HEK293 (cell line): ENCODE data around the gene PCSK2.

Experiments
- YY1 ChIP-seq: fragments of 450-650 bp; formaldehyde crosslinking; IDR thresholded peaks from 2 replicates; pipeline ENCODE4 v1.5.1; 2018; ENCODE audit warnings: missing biosample characterization, missing genetic modification characterization
- ZFP41 ChIP-seq: fragments of 450-650 bp; formaldehyde crosslinking; IDR thresholded peaks from 2 replicates; pipeline ENCODE4 v1.5.1; 2016; ENCODE audit warnings: missing biosample characterization, missing genetic modification characterization, borderline replicate concordance
- ZNF121 ChIP-seq: fragments of 450-650 bp; formaldehyde crosslinking; IDR thresholded peaks from 2 replicates; pipeline ENCODE4 v1.5.1; 2016; ENCODE audit warnings: missing biosample characterization, missing genetic modification characterization
- ZNF211 ChIP-seq: fragments of 450-650 bp; formaldehyde crosslinking; IDR thresholded peaks from 2 replicates; pipeline ENCODE4 v1.5.1; 2016; ENCODE audit warnings: low read depth, missing biosample characterization, missing genetic modification characterization
- ZNF24 ChIP-seq: fragments of 450-650 bp; formaldehyde crosslinking; IDR thresholded peaks from 2 replicates; pipeline ENCODE4 v1.5.1; 2016; ENCODE audit warnings: missing biosample characterization, missing genetic modification characterization
- ZNF292 ChIP-seq: fragments of 450-650 bp; formaldehyde crosslinking; IDR thresholded peaks from 2 replicates; pipeline ENCODE4 v1.5.1; 2016; ENCODE audit warnings: low read depth, missing biosample characterization, missing genetic modification characterization, borderline replicate concordance
- TF ChIP-seq, protein P1 (sequence below): fragments of 450-650 bp; formaldehyde crosslinking; conservative IDR thresholded peaks from 2 replicates; pipeline ENCODE4 v1.5.1; 2016; ENCODE audit warnings: low read depth, missing biosample characterization, missing genetic modification characterization
- TF ChIP-seq, protein P2 (sequence below): fragments of 450-650 bp; formaldehyde crosslinking; IDR thresholded peaks from 2 replicates; pipeline ENCODE4 v1.5.1; 2016; ENCODE audit warnings: missing biosample characterization, missing genetic modification characterization
- TF ChIP-seq, protein P3 (sequence below): IDR thresholded peaks from 2 replicates; pipeline ENCODE4 v1.6.1; 2011; ENCODE audit warnings: mild to moderate bottlenecking, low read depth, low read length, borderline replicate concordance
- TF ChIP-seq, protein P4 (sequence below): fragments of 450-650 bp; formaldehyde crosslinking; IDR thresholded peaks from 2 replicates; pipeline ENCODE4 v1.5.1; 2016; ENCODE audit warnings: missing biosample characterization, missing genetic modification characterization

DNA sequence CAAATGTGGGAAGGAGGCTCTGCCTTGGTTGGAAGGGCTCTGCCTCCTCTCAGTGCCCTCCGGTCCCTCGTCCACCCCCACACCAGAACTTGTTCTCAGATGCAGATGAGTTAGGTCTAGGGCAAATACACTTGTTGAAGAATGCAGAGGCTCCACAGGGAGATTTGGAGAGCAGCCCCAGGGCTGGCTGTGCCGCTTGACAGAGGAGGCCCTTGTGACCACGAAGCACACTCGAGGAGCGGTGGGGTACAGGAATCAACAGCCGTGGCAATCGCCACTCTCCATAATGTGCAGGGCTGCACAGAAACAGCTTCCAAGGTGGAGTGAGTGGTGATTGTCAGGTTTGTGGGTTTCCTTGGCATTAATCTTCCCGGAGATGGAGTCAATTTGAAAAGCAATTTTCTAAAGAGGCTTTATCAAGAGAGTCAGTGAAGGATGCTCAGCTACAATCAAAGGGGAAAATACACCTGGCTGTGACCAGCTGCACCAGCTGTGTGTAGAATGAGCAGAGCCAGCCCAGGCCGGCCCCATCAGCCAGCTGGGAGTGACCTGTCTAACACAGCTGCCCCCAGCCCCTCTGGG is 244.9 kb downstream of the PCSK2 start:
- TF ChIP-seq, protein P1, sequence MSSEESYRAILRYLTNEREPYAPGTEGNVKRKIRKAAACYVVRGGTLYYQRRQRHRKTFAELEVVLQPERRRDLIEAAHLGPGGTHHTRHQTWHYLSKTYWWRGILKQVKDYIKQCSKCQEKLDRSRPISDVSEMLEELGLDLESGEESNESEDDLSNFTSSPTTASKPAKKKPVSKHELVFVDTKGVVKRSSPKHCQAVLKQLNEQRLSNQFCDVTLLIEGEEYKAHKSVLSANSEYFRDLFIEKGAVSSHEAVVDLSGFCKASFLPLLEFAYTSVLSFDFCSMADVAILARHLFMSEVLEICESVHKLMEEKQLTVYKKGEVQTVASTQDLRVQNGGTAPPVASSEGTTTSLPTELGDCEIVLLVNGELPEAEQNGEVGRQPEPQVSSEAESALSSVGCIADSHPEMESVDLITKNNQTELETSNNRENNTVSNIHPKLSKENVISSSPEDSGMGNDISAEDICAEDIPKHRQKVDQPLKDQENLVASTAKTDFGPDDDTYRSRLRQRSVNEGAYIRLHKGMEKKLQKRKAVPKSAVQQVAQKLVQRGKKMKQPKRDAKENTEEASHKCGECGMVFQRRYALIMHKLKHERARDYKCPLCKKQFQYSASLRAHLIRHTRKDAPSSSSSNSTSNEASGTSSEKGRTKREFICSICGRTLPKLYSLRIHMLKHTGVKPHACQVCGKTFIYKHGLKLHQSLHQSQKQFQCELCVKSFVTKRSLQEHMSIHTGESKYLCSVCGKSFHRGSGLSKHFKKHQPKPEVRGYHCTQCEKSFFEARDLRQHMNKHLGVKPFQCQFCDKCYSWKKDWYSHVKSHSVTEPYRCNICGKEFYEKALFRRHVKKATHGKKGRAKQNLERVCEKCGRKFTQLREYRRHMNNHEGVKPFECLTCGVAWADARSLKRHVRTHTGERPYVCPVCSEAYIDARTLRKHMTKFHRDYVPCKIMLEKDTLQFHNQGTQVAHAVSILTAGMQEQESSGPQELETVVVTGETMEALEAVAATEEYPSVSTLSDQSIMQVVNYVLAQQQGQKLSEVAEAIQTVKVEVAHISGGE, result no peak
- TF ChIP-seq, protein P2, sequence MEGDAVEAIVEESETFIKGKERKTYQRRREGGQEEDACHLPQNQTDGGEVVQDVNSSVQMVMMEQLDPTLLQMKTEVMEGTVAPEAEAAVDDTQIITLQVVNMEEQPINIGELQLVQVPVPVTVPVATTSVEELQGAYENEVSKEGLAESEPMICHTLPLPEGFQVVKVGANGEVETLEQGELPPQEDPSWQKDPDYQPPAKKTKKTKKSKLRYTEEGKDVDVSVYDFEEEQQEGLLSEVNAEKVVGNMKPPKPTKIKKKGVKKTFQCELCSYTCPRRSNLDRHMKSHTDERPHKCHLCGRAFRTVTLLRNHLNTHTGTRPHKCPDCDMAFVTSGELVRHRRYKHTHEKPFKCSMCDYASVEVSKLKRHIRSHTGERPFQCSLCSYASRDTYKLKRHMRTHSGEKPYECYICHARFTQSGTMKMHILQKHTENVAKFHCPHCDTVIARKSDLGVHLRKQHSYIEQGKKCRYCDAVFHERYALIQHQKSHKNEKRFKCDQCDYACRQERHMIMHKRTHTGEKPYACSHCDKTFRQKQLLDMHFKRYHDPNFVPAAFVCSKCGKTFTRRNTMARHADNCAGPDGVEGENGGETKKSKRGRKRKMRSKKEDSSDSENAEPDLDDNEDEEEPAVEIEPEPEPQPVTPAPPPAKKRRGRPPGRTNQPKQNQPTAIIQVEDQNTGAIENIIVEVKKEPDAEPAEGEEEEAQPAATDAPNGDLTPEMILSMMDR (tag by site-specific recombination), result no peak
- TF ChIP-seq YY1 (tag by site-specific recombination) (no peak), ZNF121 (tag by site-specific recombination) (no peak), ZNF292 (tag by site-specific recombination) (no peak), ZFP41 (tag by site-specific recombination) (no peak), ZNF24 (tag by site-specific recombination) (no peak), ZNF211 (no peak)
- TF ChIP-seq, protein P3, sequence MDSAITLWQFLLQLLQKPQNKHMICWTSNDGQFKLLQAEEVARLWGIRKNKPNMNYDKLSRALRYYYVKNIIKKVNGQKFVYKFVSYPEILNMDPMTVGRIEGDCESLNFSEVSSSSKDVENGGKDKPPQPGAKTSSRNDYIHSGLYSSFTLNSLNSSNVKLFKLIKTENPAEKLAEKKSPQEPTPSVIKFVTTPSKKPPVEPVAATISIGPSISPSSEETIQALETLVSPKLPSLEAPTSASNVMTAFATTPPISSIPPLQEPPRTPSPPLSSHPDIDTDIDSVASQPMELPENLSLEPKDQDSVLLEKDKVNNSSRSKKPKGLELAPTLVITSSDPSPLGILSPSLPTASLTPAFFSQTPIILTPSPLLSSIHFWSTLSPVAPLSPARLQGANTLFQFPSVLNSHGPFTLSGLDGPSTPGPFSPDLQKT, result no peak
- TF ChIP-seq, protein P4, sequence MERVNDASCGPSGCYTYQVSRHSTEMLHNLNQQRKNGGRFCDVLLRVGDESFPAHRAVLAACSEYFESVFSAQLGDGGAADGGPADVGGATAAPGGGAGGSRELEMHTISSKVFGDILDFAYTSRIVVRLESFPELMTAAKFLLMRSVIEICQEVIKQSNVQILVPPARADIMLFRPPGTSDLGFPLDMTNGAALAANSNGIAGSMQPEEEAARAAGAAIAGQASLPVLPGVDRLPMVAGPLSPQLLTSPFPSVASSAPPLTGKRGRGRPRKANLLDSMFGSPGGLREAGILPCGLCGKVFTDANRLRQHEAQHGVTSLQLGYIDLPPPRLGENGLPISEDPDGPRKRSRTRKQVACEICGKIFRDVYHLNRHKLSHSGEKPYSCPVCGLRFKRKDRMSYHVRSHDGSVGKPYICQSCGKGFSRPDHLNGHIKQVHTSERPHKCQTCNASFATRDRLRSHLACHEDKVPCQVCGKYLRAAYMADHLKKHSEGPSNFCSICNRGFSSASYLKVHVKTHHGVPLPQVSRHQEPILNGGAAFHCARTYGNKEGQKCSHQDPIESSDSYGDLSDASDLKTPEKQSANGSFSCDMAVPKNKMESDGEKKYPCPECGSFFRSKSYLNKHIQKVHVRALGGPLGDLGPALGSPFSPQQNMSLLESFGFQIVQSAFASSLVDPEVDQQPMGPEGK (tag by site-specific recombination), result no peak
